Frontal cortex (tissue), 4 donors: Measurements from ENCODE around the gene ID3. TPM values are rescaled to one million over a fixed set of nuclear protein-coding genes. Genes with fewer than 3 reads are reported as not detected.
A peak's percentile ranks its signal among the peaks of the same experiment; 100 is the strongest.
"Not testable (repeated sequence)": the region's sequence is repeated elsewhere in the genome, so short reads cannot be mapped to it uniquely, and the experiment has no call there.

Experiments used
- DNase-seq, 2 donors: peaks; one replicate each; pipeline ENCODE4 v3.0.0; 2012; ENCODE audit warnings: low spot score in 2 of 2
- FAIRE-seq: peaks from 2 replicates; lab custom pipeline; 2012; peaks lifted over from hg19 to GRCh38; lab: Jason Lieb, UNC
- total RNA-seq: library from RNA; depleted of rRNA; stranded (reverse); fragments of >200 nt; gene quantifications from one replicate; pipeline ENCODE4 v1.2.3, GENCODE V29; 2014
- donor health status: control.
- donor health status: control.
- donor health status: control.

The ID3 gene
- total RNA-seq, 1 donor from 2014 or later = 22.4 TPM

DNA sequence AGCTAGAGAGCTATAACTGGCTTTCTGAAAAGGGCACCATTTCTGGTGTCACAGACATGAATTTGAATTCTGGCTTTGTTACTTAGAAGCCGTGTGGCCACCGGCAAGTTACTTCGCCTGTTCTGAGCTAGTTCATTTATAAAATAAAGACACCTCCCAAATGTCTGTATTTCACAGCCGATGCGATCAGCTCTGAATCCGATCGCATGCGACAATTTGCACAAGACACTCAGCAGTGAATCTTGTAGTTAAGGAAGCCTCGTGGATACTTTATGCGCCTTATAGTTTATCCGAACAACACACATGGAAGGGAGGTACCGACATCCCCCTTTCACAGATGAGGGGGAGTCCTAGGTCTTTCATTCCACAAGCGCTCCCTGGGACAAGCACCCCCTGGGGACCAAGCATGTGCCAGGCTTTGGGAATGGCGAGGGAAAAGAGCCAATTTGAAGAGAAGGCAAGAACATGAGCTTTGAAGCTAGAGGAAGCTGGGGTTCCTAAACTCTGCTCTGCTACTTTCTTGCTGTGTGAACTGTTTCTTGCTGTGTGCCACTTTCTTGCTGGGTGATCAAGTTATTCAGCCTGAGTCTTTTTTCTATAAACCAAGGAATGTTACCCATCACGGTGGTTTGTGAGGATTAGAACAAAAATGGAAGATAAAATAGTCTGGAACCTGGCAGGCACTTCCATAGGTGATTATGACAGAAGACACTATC, 3.9 kb downstream of the ID3 start:
- no peak for DNase-seq
- FAIRE-seq = no peak

- no peak for FAIRE-seq
- peak; percentile 91 for DNase-seq
Observed at GRCh38 chr1:23554481-23555269, 4.6 kb downstream of the ID3 start.

- DNase-seq = no peak
- no peak for FAIRE-seq
Observed at GRCh38 chr1:23554127-23554480, 5.2 kb downstream of the ID3 start.

DNA sequence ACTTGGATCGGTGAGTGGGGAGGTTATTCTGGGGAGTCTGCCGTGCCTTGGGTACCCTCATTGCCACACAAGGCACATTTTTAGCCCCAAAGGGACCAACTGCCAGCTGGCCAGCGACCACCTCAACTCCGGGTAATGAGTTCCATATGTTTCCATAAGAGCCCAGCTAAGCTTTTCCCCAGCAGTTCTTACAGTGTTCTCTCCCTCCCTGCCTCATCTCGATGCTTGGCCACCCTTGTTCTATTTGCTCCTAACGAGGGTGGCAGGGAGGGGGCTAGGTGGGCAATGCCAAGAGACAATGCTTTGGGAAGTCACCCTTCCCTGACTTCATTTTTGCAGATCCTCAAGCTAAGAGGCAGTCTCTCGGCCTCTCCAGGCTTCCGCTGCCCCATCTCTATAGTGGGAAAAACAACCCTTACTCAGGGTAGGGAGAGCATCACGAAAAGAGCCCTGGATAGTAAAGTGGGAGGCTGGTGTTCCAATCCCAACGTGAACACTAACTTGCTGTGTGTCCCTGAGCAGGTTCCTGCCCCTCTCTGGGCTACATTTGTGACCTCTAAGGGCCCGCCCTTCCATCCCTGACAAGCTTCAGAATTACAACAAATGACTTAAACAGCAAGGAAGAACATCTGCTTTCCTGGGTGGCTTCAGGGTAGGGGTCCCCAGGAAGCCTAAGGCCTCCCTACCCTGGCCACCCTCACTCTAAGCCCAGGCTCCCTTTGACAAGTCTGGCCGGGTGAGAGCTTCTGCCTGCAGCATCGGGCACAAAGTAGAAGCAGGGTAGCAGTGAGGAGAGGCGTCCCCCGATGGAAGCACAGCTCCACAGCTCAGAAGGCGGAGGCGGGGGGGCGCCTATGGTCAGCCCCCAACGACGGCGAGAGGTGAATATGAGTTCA, 5.8 kb downstream of the ID3 start:
- DNase-seq (no peak), FAIRE-seq (no peak)

GRCh38 chr1:23551849-23552248, 7.5 kb downstream of the ID3 start:
- DNase-seq (no peak), FAIRE-seq (no peak)

DNA sequence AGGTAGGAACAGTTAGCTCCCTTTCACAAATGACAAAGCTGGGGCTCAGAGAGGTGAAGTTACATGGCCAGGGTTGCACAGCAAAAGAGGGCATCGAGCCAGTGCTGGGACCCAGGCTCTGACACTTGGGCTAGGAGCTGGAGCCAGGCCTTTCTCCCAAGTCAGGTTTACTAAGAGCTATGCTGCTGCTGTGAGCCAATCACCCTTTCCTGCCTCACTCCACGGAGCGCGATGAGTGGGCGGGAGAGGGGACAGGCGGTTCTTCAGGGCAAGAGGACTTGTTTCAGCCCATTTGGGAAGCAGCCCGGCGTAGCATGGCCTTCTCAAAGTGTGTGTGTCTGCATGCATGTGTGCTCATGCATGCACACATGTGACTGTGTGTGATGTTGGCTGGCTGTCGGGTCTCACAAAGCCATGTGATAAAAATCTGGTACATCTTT, 10.6 kb downstream of the ID3 start:
- DNase-seq (no peak), FAIRE-seq (no peak)

- FAIRE-seq = no peak
- no peak for DNase-seq
Observed at GRCh38 chr1:23546897-23547584, 12.3 kb downstream of the ID3 start.

DNA sequence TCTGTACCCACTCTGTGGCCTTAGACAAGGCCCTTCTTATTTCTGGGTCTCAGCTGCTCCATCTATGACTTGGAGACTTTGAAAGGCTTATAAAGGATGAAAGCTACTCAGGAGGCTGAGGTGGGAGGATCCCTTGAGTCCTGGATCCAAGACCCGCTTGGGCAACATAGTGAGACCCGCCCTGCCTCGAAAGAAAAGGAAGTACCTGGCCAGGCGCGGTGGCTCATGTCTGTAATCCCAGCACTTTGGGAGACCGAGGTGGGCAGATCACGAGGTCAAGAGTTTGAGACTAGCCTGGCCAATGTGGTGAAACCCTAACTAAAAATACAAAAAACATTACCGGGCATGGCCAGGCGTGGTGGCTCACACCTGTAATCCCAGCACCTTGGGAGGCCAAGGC, 13.4 kb downstream of the ID3 start:
- DNase-seq (no peak), FAIRE-seq (no peak)

- peak; percentile 59 to 73 for DNase-seq
Observed at GRCh38 chr1:23544444-23545389, 14.6 kb downstream of the ID3 start.

DNA sequence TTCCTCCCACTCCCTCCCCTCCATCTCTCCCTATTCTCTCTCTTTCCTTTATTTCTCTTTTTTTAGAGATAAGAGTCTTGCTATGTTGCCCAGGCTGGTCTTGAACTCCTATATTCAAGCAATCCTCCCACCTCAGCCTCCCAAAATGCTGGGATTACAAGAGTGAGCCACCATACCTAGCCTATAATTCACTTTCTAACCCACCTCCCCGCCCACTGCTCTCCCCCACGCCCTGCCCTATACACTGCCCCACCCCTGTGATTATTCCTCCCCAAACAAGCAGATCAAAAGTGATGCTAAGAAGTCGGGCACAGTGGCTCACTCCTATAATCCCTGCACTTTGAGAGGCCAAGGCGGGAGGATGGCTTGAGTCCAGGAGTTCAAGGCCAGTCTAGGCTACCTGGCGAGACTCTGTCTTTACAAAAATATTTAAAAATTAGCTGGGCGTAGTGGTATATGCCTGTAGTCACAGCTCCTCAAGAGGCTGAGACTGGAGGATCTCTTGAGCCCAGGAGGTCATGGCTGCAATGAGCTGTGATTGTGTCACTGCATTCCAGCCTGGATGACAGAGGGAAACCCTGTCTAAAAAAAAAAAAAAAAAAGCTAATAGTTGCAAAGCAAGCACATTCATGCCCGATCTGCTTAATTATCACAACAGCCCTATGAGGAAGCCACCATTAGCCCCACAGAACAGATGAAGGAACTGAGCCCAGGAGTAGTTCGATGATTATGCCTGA, 15.4 kb downstream of the ID3 start:
- FAIRE-seq (no peak), DNase-seq (no peak)

More at GRCh38 chr1:23544444-23545389, 14.6 kb downstream of the ID3 start:
- no peak for FAIRE-seq

DNA sequence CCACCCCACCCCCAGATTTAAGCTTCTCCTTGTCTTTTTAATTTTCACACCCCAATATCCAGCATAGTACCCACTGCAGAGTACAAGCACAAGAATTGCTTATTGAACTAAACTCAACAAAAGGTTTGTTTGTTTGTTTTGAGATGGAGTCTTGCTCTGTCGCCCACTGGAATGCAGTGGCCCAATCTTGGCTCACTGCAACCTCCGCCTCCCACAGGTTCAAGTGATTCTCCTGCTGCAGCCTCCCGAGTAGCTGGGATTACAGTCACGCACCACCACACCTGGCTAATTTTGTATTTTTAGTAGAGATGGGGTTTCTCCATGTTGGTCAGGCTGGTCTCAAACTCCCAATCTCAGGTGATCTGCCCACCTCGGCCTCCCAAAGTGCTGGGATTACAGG, 16.4 kb downstream of the ID3 start:
- DNase-seq, FAIRE-seq: not testable (repeated sequence)

- FAIRE-seq = no peak
Observed at GRCh38 chr1:23539698-23540266, 19.5 kb downstream of the ID3 start.

DNA sequence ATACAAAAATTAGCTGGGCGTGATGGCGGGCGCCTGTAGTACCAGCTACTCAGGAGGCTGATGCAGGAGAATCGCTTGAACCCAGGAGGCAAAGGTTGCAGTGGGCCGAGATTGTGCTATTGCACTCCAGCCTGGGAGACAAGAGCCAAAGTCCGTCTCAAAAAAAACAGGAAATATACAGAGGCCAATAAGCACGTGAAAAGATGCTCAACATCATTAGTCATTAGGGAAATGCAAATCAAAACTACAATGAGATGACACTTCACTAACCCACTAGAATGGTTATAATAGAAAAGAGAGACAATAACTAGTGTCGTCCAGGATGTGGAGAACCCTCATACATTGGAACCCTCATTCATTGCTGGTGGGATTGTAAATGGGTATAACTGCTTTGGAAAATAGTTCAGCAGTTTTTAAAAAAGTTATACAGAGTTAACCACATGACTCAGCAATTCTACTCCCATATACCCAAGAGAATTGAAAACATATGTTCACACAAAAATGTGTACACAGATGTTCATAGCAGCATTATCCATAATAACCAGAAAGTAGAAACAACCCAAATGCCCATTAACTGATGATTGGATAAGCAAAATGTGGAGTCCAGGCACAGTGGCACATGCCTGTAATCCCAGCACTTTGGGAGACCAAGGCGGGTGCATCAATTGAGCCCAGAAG, 21.9 kb downstream of the ID3 start:
- DNase-seq (no peak), FAIRE-seq (no peak)

More at GRCh38 chr1:23539698-23540266, 19.5 kb downstream of the ID3 start:
- peak; percentile 63 to 85 for DNase-seq

DNA sequence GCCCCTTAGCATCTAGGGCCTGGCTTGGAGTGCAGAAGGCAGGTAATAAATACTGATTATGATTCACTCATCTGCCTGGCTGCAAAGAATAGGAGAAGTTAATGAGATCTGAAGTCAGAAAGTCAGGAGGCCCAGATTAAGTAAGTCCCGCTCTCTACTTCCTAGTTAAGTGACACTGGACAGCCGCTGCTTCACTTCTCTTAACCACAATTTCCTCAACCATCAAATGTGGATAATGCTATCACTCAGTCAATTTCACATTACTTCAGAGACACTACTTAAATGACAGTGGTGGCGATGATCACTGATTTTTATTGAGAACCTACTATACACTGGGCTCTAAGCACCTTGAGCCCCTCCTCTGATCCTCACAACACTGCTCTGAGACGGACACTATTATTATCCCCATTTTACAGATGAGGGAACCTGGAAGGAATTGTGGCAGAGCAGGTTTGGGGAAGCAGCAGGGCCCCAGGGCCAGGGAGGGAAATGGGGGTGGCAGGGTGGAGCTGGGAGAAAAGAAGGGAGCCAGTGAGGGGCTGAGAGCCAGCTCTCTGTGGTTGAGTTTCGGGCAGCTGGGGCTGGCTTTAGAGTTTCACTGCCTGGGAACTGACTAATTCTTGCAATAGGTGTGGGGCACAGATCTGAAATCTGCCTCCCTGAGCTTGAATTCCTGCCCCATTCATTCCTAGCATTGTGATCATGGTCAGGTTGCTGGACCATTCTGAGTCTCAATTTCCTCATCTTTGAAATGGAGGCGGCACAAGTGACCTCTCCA, 25.9 kb downstream of the ID3 start:
- FAIRE-seq (no peak), DNase-seq (no peak)

GRCh38 chr1:23531562-23532094, 27.7 kb downstream of the ID3 start:
- no peak for DNase-seq
- no peak for FAIRE-seq
